Activated T-cell treated with anti-CD3 and anti-CD28 coated beads for 1 hour (primary cell): ENCODE measurements around the gene SOX12.
A peak's percentile ranks its signal among the peaks of the same experiment; 100 is the strongest.
"Not testable (repeated sequence)": the region's sequence is repeated elsewhere in the genome, so short reads cannot be mapped to it uniquely, and the experiment has no call there.

Experiments used
- DNase-seq: peaks from one replicate; pipeline ENCODE4 v3.0.0-alpha.2; 2020; ENCODE audit warnings: low read depth

SOX12 gene

GRCh38 chr20:328975-329695, 3.8 kb downstream of the SOX12 start:
- no peak for DNase-seq

GRCh38 chr20:329851-330232, 4.5 kb downstream of the SOX12 start:
- DNase-seq = no peak

- no peak for DNase-seq
These were observed 5.1 kb downstream of the SOX12 start for GRCh38 chr20:330233-331149.

- no peak for DNase-seq
These were observed 9.2 kb downstream of the SOX12 start for GRCh38 chr20:334578-334977.

GRCh38 chr20:336040-336439, 10.7 kb downstream of the SOX12 start:
- not testable (repeated sequence) for DNase-seq

- DNase-seq = no peak
These were observed 16.3 kb downstream of the SOX12 start for GRCh38 chr20:341682-342081.

- no peak for DNase-seq
These were observed 17.8 kb downstream of the SOX12 start for GRCh38 chr20:343107-343506.

- no peak for DNase-seq
These were observed 20.8 kb downstream of the SOX12 start for GRCh38 chr20:346033-346639.

- DNase-seq = no peak
These were observed 21.4 kb downstream of the SOX12 start, which contains the start of gene NRSN2 for GRCh38 chr20:346640-347316. Gene NRSN2, plus strand, starts transcription at chr20:347111. Its CDS starts 2,533 bp downstream, at chr20:349644.

- no peak for DNase-seq
These were observed 21.9 kb downstream of the SOX12 start for GRCh38 chr20:347317-347639.

- no peak for DNase-seq
These were observed 22.5 kb downstream of the SOX12 start for GRCh38 chr20:347640-348484.

GRCh38 chr20:348972-349841, 23.9 kb downstream of the SOX12 start:
- no peak for DNase-seq

- DNase-seq = no peak
These were observed 27.8 kb downstream of the SOX12 start for GRCh38 chr20:353166-353565.

- DNase-seq = peak; percentile 62
These were observed 29.1 kb downstream of the SOX12 start for GRCh38 chr20:354298-354977.

GRCh38 chr20:356154-356553, 30.8 kb downstream of the SOX12 start:
- not testable (repeated sequence) for DNase-seq

- no peak for DNase-seq
These were observed 31.4 kb downstream of the SOX12 start for GRCh38 chr20:356745-357144.

- no peak for DNase-seq
These were observed 33.7 kb downstream of the SOX12 start for GRCh38 chr20:358891-359555.

- DNase-seq = no peak
These were observed 36.2 kb downstream of the SOX12 start for GRCh38 chr20:361561-361960.
